HuH-7 (cell line): ENCODE results near the gene POU3F3.

ENCODE experiments used
- DNase-seq: peaks from one replicate; pipeline ENCODE4 v3.0.0; 2011; ENCODE audit warnings: low spot score

POU3F3 gene

GRCh38 chr2:104853534-104854497 is at the start of gene POU3F3:
TSS of gene POU3F3 (plus strand) at chr2:104854115. CDS start at chr2:104855511, 1,396 bp downstream.
- no peak for DNase-seq

- no peak for DNase-seq
These were observed 49.6 kb upstream of the POU3F3 start for GRCh38 chr2:104804148-104804890.

- no peak for DNase-seq
These were observed 41.6 kb upstream of the POU3F3 start for GRCh38 chr2:104812286-104812685.

GRCh38 chr2:104816143-104816542 is 37.8 kb upstream of the POU3F3 start:
- no peak for DNase-seq

- no peak for DNase-seq
These were observed 35.7 kb upstream of the POU3F3 start for GRCh38 chr2:104818264-104818663.

- no peak for DNase-seq
These were observed 33.8 kb upstream of the POU3F3 start for GRCh38 chr2:104820126-104820525.

- DNase-seq: no peak
These were observed 28.6 kb upstream of the POU3F3 start for GRCh38 chr2:104825124-104825865.

GRCh38 chr2:104826016-104826415 is 27.9 kb upstream of the POU3F3 start:
- DNase-seq: no peak

- no peak for DNase-seq
These were observed 22.2 kb upstream of the POU3F3 start for GRCh38 chr2:104831742-104832141.

GRCh38 chr2:104834431-104835153 is 19.3 kb upstream of the POU3F3 start:
- DNase-seq: no peak

- DNase-seq: no peak
These were observed 17.6 kb upstream of the POU3F3 start for GRCh38 chr2:104836265-104836664.

GRCh38 chr2:104836841-104837240 is 17.1 kb upstream of the POU3F3 start:
- no peak for DNase-seq

- no peak for DNase-seq
These were observed 13.8 kb upstream of the POU3F3 start for GRCh38 chr2:104840156-104840555.

GRCh38 chr2:104840893-104841585 is 12.9 kb upstream of the POU3F3 start:
- no peak for DNase-seq

GRCh38 chr2:104841744-104842143 is 12.2 kb upstream of the POU3F3 start:
- DNase-seq: no peak

- no peak for DNase-seq
These were observed 8.9 kb upstream of the POU3F3 start for GRCh38 chr2:104844807-104845551.

- DNase-seq: no peak
These were observed 8.4 kb upstream of the POU3F3 start for GRCh38 chr2:104845552-104845931.

GRCh38 chr2:104845946-104846785 is 7.7 kb upstream of the POU3F3 start:
- DNase-seq: no peak
